ENCODE data around the gene MDFIC2.
"Not testable (repeated sequence)": the region's sequence is repeated elsewhere in the genome, so short reads cannot be mapped to it uniquely, and the experiment has no call there.

MDFIC2 gene

GRCh38 chr3:70312336-70312735 lies at the start of gene MDFIC2:
Gene MDFIC2 (minus strand): TSS chr3:70312638. CDS start chr3:70311973, 665 bp downstream.
- no peak for DNase-seq (ENCODE audit: low spot score)

DNA sequence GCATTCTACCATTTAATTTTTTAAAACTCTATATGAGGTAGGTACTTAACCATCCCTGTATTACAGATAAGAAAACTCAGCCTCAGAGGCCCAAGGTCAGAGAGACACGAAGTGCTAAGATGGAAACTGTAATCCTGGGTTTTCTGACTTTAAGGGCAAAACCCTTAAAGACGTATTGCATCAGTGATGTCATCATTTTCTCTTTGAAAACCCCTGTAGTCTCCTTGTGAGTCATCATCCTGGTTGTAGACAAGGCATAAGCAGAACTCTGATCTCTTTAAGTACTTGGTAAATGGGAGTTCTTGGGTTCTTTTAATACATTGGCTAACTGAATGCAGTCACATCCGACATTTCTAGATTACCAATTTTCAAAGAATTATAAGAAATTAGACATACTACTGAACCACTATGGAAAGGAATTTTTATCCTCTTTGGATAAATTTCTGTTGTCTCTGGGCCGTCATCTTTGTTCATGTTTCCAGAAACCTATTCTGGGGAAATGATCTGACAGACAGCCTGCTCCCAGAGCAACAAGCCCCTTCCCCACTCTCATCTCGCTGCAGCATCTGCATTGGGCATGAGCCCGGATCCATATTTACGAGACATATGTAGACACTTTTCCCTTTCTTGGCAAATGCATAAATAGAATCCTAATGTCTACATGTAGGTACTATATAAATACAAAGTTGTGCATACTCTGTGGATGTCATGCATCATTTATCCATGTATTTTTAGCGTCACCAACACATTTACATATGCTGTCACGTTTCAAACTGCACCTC lies 48.7 kb upstream of the MDFIC2 start:
- DNase-seq (ENCODE audit: low spot score): peak; percentile 14

DNA sequence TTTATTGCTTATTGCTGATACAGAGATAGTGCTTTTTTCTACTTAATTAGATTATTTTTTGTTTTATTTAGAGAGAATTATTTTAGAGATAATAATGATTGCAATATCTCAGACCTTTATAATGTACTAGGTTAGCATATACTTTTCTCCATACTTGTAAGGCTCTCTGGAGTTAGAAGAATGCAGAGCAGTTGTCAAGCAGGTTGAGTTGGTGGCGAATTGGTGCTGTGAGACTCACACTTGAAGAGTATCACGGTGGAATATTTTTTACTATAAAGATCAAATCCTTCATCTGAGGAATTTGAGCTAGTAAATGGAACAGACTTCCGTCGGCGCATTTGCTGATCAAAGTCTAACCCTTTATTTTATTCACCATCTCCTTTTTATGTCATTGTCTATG lies 47.3 kb upstream of the MDFIC2 start:
- no peak for DNase-seq (ENCODE audit: low spot score)

- peak; percentile 47 for DNase-seq (ENCODE audit: low spot score)
Measured at GRCh38 chr3:70358978-70359580, 46.6 kb upstream of the MDFIC2 start.

DNA sequence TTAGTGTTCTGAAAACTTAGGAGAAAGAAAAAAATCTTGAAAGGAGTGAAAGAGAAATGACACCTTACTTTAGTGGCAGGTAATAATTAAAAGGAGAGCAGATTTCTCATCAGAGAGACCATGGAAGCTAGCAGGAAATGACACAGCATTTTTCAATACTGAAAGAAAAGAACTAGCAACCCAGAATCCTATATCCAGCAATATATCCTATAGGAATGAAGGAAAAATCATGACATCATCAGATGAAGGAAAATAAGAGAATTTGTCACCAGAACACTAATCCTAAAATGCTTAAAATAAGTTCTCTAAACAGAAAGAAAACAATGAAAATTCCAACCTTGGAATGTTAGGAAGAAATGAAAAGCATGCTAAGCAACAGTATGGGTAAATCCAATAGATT lies 39.8 kb upstream of the MDFIC2 start:
- DNase-seq (ENCODE audit: low spot score): no peak

GRCh38 chr3:70342149-70342548 lies 29.7 kb upstream of the MDFIC2 start:
- DNase-seq (ENCODE audit: low spot score): no peak

DNA sequence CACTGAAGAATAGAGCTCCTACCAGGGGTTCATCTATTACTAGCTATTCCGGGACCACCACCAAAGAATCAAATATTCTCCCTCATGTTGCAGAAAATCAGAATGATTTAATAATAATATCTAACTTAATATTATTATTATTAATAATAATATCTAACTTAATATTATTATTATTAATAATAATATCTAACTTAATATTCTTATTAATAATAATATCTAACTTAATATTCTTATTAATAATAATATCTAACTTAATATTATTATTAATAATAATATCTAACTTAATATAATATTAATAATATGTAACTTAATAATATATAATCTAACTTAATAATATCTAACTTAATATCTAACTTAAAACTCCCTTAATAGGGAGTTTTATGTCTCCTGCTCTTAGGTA lies 24.4 kb upstream of the MDFIC2 start:
- DNase-seq (ENCODE audit: low spot score): not testable (repeated sequence)

DNA sequence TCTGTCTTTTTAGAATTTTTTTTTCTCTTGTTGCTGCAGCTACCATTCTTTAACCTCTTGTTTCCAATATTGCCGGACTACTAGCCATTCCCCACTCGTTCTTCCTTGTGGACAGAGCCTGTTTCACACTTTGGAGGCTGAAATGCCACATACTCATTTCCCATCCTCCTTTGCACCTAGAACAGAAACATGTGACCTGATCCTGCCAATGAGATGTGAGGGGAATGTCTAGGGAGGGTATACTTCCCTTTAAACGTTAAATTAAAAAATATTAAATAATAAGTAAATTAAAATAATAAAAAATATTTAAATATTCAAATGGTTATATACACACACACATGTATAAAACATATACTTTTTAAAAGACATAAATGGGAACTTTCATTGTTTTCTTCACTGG lies 20.6 kb upstream of the MDFIC2 start:
- no peak for DNase-seq (ENCODE audit: low spot score)

GRCh38 chr3:70315021-70315420 lies 2.6 kb upstream of the MDFIC2 start:
- no peak for DNase-seq (ENCODE audit: low spot score)

DNA sequence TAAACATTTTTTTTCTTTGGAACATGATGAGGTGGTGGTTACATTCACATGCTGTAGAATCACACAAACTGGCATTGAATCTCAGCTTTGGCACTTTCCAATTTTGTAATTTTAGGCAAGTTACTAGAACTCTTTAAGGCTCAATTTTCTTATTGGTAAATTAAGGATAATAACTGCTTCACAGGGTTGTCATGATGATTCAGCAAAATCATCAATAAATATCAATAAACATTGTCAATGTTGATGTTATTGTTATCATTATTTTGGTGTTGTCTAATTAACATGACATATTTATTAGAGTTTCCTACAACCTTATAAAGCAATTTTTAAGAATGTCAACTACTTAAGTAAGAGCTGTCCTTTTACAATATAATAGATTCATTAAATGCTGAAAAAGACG lies 1.6 kb downstream of the MDFIC2 start:
- no peak for DNase-seq (ENCODE audit: low spot score)

GRCh38 chr3:70309591-70309990 lies 2.8 kb downstream of the MDFIC2 start:
- no peak for DNase-seq (ENCODE audit: low spot score)

DNA sequence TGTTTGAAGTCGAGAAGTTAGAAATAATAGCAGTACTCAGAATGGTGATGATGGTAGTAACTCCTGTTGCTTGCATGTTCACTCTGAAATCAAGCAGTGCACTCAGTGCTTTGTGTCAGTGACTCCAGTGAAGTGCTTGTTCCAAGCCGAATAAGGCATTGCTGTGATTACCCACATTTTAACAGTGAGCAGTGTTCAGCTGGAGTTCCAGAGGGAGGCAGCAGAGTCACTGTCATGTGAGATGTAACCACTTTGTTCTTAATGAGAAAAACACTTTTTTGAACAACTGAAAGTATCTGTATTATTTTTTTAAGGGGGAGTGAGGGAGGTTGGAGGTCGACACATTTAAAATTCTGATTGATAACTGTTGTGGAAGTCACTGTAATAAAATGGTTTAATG lies 3.7 kb downstream of the MDFIC2 start:
- DNase-seq (ENCODE audit: low spot score): no peak

GRCh38 chr3:70306736-70307135 lies 5.7 kb downstream of the MDFIC2 start:
- no peak for DNase-seq (ENCODE audit: low spot score)

- no peak for DNase-seq (ENCODE audit: low spot score)
Measured at GRCh38 chr3:70298385-70298784, 14.1 kb downstream of the MDFIC2 start.

GRCh38 chr3:70291097-70291482 lies 21.3 kb downstream of the MDFIC2 start:
- no peak for DNase-seq (ENCODE audit: low spot score)

- DNase-seq (ENCODE audit: low spot score): not testable (repeated sequence)
Measured at GRCh38 chr3:70290431-70291096, 21.9 kb downstream of the MDFIC2 start.

GRCh38 chr3:70281663-70282062 lies 30.8 kb downstream of the MDFIC2 start:
- peak; percentile 8 for DNase-seq (ENCODE audit: low spot score)

- DNase-seq (ENCODE audit: low spot score): no peak
Measured at GRCh38 chr3:70277304-70277703, 35.1 kb downstream of the MDFIC2 start.

GRCh38 chr3:70276901-70277300 lies 35.5 kb downstream of the MDFIC2 start:
- no peak for DNase-seq (ENCODE audit: low spot score)

- DNase-seq (ENCODE audit: low spot score): no peak
Measured at GRCh38 chr3:70273492-70273891, 38.9 kb downstream of the MDFIC2 start.

DNA sequence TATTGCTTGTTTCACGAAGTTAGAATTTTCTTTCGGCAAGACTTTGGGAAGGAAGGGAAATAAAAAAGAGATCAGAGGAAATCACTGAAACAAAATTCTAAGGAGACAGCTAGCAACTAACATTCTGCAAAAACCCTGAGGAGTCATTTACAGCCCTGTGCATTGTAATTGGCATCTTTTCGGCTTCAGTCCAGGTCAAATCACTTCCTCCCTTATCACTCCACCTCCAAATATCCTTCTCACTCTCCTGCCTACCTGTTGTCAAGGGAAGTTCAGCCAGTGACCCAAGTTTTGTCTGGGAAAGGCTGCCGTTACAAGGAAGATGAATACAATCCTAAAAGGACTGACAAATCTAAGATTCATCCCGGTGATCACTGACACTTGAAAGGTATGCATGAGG lies 39.6 kb downstream of the MDFIC2 start:
- no peak for DNase-seq (ENCODE audit: low spot score)

DNA sequence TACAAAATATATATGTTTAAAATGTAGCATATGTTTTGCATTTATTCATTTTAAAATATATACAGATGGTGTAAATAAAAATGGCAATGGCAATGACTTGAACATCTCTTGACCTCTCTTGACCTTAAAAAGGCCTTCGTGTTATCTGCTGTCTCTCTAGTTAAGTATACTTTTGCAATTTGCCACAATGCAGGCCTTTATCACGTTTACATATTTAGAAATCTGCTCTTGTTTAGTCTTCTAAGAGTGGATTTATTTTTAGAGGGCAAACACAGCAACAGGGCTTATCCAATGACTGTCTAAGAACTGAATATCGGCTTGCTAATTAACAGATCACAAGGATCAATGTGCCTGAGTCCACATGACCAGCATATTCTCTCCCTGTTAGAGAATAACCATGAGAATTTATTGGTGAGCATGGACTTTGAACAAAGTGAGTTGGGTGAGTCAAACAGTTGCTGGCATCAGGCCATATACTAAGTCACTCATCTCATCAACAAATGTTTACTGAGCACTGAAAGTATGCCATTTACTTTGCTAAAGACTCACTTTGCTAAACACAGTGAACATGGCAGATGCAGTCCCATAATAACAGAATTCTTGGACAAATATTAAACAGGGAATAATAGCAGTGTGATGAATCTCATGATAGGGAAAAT lies 48.2 kb downstream of the MDFIC2 start:
- DNase-seq (ENCODE audit: low spot score): peak; percentile 44

- DNase-seq (ENCODE audit: low spot score): no peak
Measured at GRCh38 chr3:70261283-70261682, 51.2 kb downstream of the MDFIC2 start.
